Mesendoderm (in vitro differentiated cells): ENCODE data around the gene PIAS1.

Source experiments
- DNase-seq: peaks from one replicate; pipeline ENCODE4 v3.0.0; 2013
- H2AK5ac ChIP-seq: 2 replicates; pipeline ENCODE4 v1.6.1; 2013; ENCODE audit warnings: low read length, inconsistent platforms
- H2BK120ac ChIP-seq: 2 replicates; pipeline ENCODE4 v1.6.1; 2013; ENCODE audit warnings: low read depth, mild to moderate bottlenecking, low read length, moderate library complexity, mixed read lengths
- H2BK15ac ChIP-seq: replicated peaks from 2 replicates; pipeline ENCODE4 v1.6.1; 2013; ENCODE audit warnings: low read depth, mild to moderate bottlenecking, moderate library complexity
- H2BK5ac ChIP-seq: 2 replicates; pipeline ENCODE4 v1.6.1; 2013; ENCODE audit warnings: low read length, inconsistent platforms
- H3K18ac ChIP-seq: 2 replicates; pipeline ENCODE4 v1.6.1; 2013; ENCODE audit warnings: mild to moderate bottlenecking, low read length, mixed read lengths
- H3K23ac ChIP-seq: one replicate; pipeline ENCODE4 v1.6.1; 2013; ENCODE audit warnings: low read length
- H3K27ac ChIP-seq: 2 replicates; pipeline ENCODE4 v1.5.1; 2013; ENCODE audit warnings: low read depth, mild to moderate bottlenecking, inconsistent platforms, low read length, moderate library complexity
- H3K27me3 ChIP-seq: 2 replicates; pipeline ENCODE4 v1.6.1; 2013; ENCODE audit warnings: low read length, control low read depth, mild to moderate bottlenecking, inconsistent platforms; ENCODE audit not compliant: insufficient read depth, poor library complexity
- H3K36me3 ChIP-seq: 2 replicates; pipeline ENCODE4 v1.6.1; 2013; ENCODE audit warnings: low read length, inconsistent platforms; ENCODE audit not compliant: control insufficient read depth, insufficient read depth
- H3K4ac ChIP-seq: one replicate; pipeline ENCODE4 v1.6.1; 2013; ENCODE audit warnings: low read depth, mild to moderate bottlenecking, low read length, moderate library complexity
- H3K4me1 ChIP-seq: 2 replicates; pipeline ENCODE4 v1.6.1; 2013; ENCODE audit warnings: low read depth, low read length, inconsistent platforms; ENCODE audit not compliant: control insufficient read depth
- H3K4me2 ChIP-seq: 2 replicates; pipeline ENCODE4 v1.6.1; 2013; ENCODE audit warnings: low read length
- H3K4me3 ChIP-seq: 2 replicates; pipeline ENCODE4 v1.5.1; 2013; ENCODE audit warnings: mild to moderate bottlenecking, low read length
- H3K56ac ChIP-seq: one replicate; pipeline ENCODE4 v1.6.1; 2013; ENCODE audit warnings: low read length
- H3K79me1 ChIP-seq: 2 replicates; pipeline ENCODE4 v1.6.1; 2013; ENCODE audit warnings: low read length, inconsistent platforms
- H3K79me2 ChIP-seq: 2 replicates; pipeline ENCODE4 v1.6.1; 2013; ENCODE audit warnings: mild to moderate bottlenecking, low read length; ENCODE audit not compliant: control insufficient read depth, insufficient read depth
- H3K9ac ChIP-seq: 2 replicates; pipeline ENCODE4 v1.6.1; 2013; ENCODE audit warnings: low read length, inconsistent platforms
- H4K5ac ChIP-seq: one replicate; pipeline ENCODE4 v1.6.1; 2013; ENCODE audit warnings: low read length
- H4K8ac ChIP-seq: one replicate; pipeline ENCODE4 v1.6.1; 2013; ENCODE audit warnings: low read depth, mild to moderate bottlenecking, control low read depth, low read length, moderate library complexity
- WGBS: extraction: QIAGEN DNeasy Blood & Tissue Kit; methylation state at CpG from one replicate; pipeline ENCODE4 v1.1.7; 2013; ENCODE audit warnings: low lambda C conversion rate, missing lambda C conversion rate; ENCODE audit not compliant: insufficient coverage; ENCODE audit errors: extremely low coverage; 5-methylcytosine and 5-hydroxymethylcytosine counted together

PIAS1 gene

DNA sequence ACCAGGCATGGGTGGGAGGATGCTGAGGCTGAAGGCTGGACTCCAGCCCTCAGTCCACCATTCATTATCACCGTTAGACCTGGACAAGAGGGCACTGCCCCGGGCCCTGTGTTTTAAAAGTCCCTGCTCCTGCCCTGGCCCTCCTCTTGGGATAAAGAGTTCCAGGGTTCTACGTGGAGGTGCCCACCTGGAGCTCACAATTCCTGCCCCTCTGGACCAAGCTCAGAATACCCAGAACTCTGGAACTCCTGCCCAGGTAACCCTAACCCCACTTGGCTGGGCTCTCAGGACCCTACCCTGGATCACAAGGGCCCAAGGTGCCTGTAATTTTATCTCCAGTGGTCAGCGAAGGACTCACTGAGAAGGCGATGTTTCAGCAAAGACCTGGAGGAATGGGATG lies 149.8 kb downstream of the PIAS1 start:
- no peak overlapping the region for H3K4ac ChIP-seq
- no peak overlapping the region for H3K18ac ChIP-seq
- H2BK15ac ChIP-seq: no peak overlapping the region
- H2AK5ac ChIP-seq: no peak overlapping the region
- H2BK120ac ChIP-seq: no peak overlapping the region
- H4K5ac ChIP-seq: no peak overlapping the region
- H3K4me1 ChIP-seq: peaks cover 12% of the 10 kb centered on the region
- H3K4me2 ChIP-seq: no peak overlapping the region
- no peaks in the 10 kb centered on the region for H3K36me3 ChIP-seq
- WGBS: no CpG with 5 or more reads among the region's 5 CpGs
- no peak overlapping the region for H4K8ac ChIP-seq
- no peak overlapping the region for H3K56ac ChIP-seq
- H2BK5ac ChIP-seq: no peak overlapping the region
- H3K23ac ChIP-seq: no peak overlapping the region
- no peak overlapping the region for H3K4me3 ChIP-seq
- H3K27me3 ChIP-seq: no peaks in the 10 kb centered on the region
- H3K9ac ChIP-seq: no peak overlapping the region
- H3K79me1 ChIP-seq: peaks cover 8% of the 10 kb centered on the region
- DNase-seq: no peak
- H3K27ac ChIP-seq: no peak overlapping the region
- no peaks in the 10 kb centered on the region for H3K79me2 ChIP-seq

GRCh38 chr15:68204361-68204760 lies 150.2 kb downstream of the PIAS1 start:
- Histone ChIP-seq H3K27me3 (no peaks in the 10 kb centered on the region), H3K27ac (no peak overlapping the region), H3K4me1 (peaks cover 12% of the 10 kb centered on the region), H3K56ac (no peak overlapping the region), H4K8ac (no peak overlapping the region), H3K36me3 (no peaks in the 10 kb centered on the region), H2BK5ac (no peak overlapping the region), H3K79me2 (no peaks in the 10 kb centered on the region), H2BK15ac (no peak overlapping the region), H3K4me2 (no peak overlapping the region), H3K9ac (no peak overlapping the region), H3K18ac (no peak overlapping the region), H2AK5ac (no peak overlapping the region), H3K4me3 (no peak overlapping the region), H4K5ac (no peak overlapping the region), H3K4ac (no peak overlapping the region), H2BK120ac (no peak overlapping the region), H3K23ac (no peak overlapping the region), H3K79me1 (peaks cover 10% of the 10 kb centered on the region)
- no CpG with 5 or more reads among the region's 7 CpGs for WGBS
- no peak for DNase-seq

DNA sequence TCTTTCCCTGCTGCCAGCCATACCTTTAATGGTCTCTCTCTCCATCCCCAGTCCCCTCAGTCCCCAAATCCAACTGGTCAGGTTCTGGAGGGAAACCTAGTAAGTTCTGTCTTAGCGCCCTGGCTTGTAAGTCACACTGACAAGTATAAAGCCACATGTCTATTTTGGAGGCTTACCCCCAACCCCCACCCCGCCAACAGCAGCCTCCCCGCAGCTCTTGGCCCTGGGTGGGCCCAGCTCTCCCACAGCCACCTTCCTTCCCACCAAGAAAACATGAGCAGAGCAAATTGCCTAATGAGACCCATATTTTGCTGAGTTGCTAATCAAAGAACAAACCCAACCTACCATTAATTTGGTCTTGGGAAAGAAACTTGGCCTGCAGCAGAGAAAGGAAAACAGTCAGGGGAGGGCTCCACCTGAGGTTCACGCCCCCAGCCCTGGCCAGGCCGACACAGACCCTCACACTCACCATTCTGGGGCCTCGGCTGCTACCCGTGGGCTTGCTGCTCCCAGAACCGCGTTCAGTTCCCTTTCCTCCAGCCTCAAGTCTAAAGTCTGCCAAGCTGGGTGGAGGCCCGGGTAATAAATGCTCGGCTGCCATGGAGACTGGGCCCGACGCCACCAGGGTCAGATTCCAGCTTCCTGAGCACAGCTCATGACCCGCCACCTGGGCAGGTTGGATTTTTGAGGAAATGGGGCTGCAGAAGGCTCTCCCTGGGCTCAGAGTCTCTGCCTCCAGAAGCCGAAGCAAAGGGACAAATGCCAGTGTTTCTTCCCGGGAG lies 150.9 kb downstream of the PIAS1 start, which contains the start of gene CALML4:
CALML4 (minus strand) TSS at position 557 of the 782 bp plus-strand sequence; CDS start at position 472, 85 bp downstream.
- Histone ChIP-seq H3K18ac (peak within 1 kb of the TSS; percentile 55), H3K23ac (peak within 1 kb of the TSS; percentile 48), H3K4me1 (peaks cover 12% of the 10 kb centered on the region), H3K4me3 (no peak within 1 kb of the TSS), H3K56ac (peak within 1 kb of the TSS; percentile 35), H3K27ac (no peak within 1 kb of the TSS), H3K36me3 (no peaks in the 10 kb centered on the region), H4K5ac (no peak within 1 kb of the TSS), H2AK5ac (no peak within 1 kb of the TSS), H4K8ac (no peak within 1 kb of the TSS), H2BK120ac (no peak within 1 kb of the TSS), H3K9ac (peak within 1 kb of the TSS; percentile 5), H3K27me3 (no peaks in the 10 kb centered on the region), H3K4me2 (no peak within 1 kb of the TSS), H3K79me1 (peaks cover 13% of the 10 kb centered on the region), H2BK5ac (no peak within 1 kb of the TSS), H3K4ac (no peak within 1 kb of the TSS), H2BK15ac (no peak within 1 kb of the TSS), H3K79me2 (no peaks in the 10 kb centered on the region)
- no CpG with 5 or more reads among the region's 16 CpGs for WGBS
- no peak for DNase-seq

DNA sequence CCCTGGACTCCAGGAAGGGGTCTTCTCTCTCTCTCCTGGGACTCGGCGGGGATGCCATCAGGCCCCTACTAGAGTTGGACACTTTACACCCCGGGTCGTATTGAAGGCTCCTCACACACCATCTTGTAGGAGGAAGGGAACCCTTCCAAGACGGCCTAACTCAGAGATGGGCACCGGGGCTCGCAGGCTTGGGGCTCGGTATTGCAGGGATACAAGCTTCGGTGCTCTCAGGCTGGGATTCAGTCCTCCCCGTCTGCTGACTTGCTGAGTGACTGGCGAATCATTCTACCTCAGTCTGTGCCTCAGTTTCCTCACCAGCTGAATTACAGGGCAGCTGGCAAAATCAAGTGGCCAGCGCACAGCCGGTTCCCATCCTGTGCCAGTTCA lies 151.4 kb downstream of the PIAS1 start:
- peak overlapping the region; percentile 55 for H3K18ac ChIP-seq
- WGBS: no CpG with 5 or more reads among the region's 13 CpGs
- no peaks in the 10 kb centered on the region for H3K36me3 ChIP-seq

GRCh38 chr15:68205954-68206539 lies 151.9 kb downstream of the PIAS1 start:
- H3K27ac ChIP-seq: no peak overlapping the region
- H3K9ac ChIP-seq: peak overlapping the region; percentile 5
- H4K8ac ChIP-seq: no peak overlapping the region
- H3K36me3 ChIP-seq: no peaks in the 10 kb centered on the region
- H3K79me1 ChIP-seq: peaks cover 14% of the 10 kb centered on the region
- H3K27me3 ChIP-seq: no peaks in the 10 kb centered on the region
- no peaks in the 10 kb centered on the region for H3K79me2 ChIP-seq
- peak overlapping the region; percentile 55 for H3K18ac ChIP-seq
- peak overlapping the region; percentile 35 for H3K56ac ChIP-seq
- H2BK15ac ChIP-seq: no peak overlapping the region
- no peak overlapping the region for H4K5ac ChIP-seq
- H3K4me2 ChIP-seq: no peak overlapping the region
- no CpG with 5 or more reads among the region's 14 CpGs for WGBS
- H3K23ac ChIP-seq: peak overlapping the region; percentile 48
- DNase-seq: peak; percentile 75
- no peak overlapping the region for H3K4me3 ChIP-seq
- no peak overlapping the region for H3K4ac ChIP-seq
- H2BK5ac ChIP-seq: no peak overlapping the region
- no peak overlapping the region for H2AK5ac ChIP-seq
- peaks cover 12% of the 10 kb centered on the region for H3K4me1 ChIP-seq
- no peak overlapping the region for H2BK120ac ChIP-seq

More for the DNA sequence above, 151.4 kb downstream of the PIAS1 start:
- Histone ChIP-seq H3K79me2 (no peaks in the 10 kb centered on the region), H2AK5ac (no peak overlapping the region), H3K27me3 (no peaks in the 10 kb centered on the region), H3K4me2 (no peak overlapping the region), H3K79me1 (peaks cover 14% of the 10 kb centered on the region), H2BK120ac (no peak overlapping the region), H3K56ac (peak overlapping the region; percentile 35), H2BK15ac (no peak overlapping the region), H4K8ac (no peak overlapping the region), H3K4ac (no peak overlapping the region), H3K9ac (peak overlapping the region; percentile 5), H3K4me1 (peaks cover 12% of the 10 kb centered on the region), H3K27ac (no peak overlapping the region), H3K4me3 (no peak overlapping the region), H4K5ac (no peak overlapping the region), H2BK5ac (no peak overlapping the region), H3K23ac (peak overlapping the region; percentile 48)
- DNase-seq: no peak
